Measurements from ENCODE around the gene STX10.

STX10 gene

DNA sequence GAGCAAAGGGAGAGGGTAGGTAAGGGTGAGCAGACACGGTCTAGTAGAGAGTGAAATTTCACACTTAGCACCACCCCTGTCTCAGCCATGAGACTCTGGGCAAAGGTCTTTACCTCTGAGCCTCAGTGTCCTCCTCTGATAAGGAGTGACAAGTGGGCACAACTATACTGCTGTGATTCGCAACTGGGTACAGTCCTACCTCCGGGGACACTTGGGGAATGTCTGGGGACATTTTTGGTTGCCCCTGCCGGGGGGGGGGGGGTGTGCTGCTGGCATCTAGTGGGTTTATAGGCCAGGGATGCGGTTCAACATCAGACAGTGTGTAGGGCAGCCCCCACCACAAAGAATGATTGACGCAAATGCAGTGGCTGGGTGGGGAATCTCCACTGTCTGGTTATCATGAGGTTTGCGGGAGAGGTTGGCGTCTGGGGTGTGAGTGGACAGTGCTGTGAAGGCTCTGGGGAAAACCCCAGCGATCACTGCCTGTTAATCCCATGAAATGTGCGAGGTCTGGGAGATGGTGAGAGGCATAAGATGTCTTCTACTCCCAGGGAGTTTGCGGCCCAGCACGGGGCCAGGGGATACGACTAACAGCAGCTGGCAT lies 27.8 kb downstream of the STX10 start:
- no peaks in the 10 kb centered on the region for H3K27me3 Mint-ChIP-seq
- H3K4me1 Mint-ChIP-seq (ENCODE audit: low read depth), result peaks cover 61% of the 10 kb centered on the region
- H3K4me3 Mint-ChIP-seq, result peak overlapping the region; percentile 57
- no peak for DNase-seq
- H3K36me3 Mint-ChIP-seq (ENCODE audit: low read depth), result peaks cover 70% of the 10 kb centered on the region
- H3K27ac Mint-ChIP-seq, result peak overlapping the region; percentile 79
- H3K9me3 Mint-ChIP-seq, result no peaks in the 10 kb centered on the region

DNA sequence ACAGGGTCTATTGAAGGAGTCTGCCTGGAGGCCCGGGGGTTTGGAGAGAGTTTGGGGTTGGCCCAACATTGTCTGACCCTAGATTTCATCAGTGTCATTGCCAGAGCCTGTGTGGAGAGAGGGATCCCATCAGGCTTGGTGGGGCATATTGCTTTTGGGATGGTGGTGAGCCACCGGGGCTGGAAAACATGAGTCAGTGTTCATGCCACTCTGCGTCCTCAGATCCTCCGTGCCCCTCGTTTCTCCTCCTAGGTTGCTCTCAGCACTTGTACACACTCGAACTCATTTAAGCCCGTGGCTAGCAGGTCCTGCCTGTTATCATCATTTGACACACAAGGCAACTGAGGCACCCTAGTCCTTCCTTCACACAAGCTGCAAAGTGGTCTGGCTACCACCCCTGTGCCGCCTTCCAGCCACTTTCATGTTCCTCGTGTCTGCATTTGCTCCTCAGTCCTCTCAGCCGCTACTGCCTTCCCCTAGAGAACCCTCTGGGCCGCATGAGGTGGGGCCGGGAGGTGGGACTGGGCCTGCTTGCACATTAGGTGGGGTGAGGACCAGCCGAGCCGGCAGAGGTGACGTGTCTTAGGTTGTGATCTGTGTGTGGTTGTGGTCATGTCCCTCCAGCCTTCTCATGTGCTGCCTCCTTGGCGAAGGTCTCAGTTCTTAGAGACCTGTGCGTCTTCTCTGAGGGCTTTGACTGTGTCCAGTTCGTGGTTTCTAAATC lies 28.5 kb downstream of the STX10 start:
- Mint-ChIP-seq H3K36me3 (ENCODE audit: low read depth) (peaks cover 72% of the 10 kb centered on the region), H3K9me3 (no peaks in the 10 kb centered on the region), H3K4me1 (ENCODE audit: low read depth) (peaks cover 60% of the 10 kb centered on the region), H3K4me3 (peak overlapping the region; percentile 57), H3K27me3 (no peaks in the 10 kb centered on the region), H3K27ac (peak overlapping the region; percentile 79)
- no peak for DNase-seq

DNA sequence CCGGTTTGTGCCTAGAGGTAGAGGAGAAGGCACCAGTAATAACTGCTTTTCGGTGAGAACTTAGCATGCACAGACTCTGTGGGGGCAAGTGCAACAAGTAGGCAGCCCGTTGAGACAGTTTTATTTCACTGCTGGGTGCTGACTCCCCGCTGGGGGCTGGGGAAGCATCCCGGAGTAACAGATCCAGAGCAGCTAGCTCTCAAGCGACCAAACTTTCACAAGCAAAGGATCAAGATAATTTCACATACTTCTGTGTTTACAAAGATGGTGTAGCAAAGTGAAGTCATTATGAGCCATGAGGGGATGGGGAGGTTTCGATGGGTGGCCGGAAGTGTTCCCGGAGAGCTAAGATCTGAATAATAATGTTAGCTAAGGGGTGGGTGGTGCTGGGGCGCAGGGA lies 29.4 kb downstream of the STX10 start:
- peaks cover 73% of the 10 kb centered on the region for H3K36me3 Mint-ChIP-seq (ENCODE audit: low read depth)
- no peaks in the 10 kb centered on the region for H3K9me3 Mint-ChIP-seq
- peak overlapping the region; percentile 79 for H3K27ac Mint-ChIP-seq
- H3K4me3 Mint-ChIP-seq, result peak overlapping the region; percentile 57
- no peak for DNase-seq
- no peaks in the 10 kb centered on the region for H3K27me3 Mint-ChIP-seq
- peaks cover 58% of the 10 kb centered on the region for H3K4me1 Mint-ChIP-seq (ENCODE audit: low read depth)

DNA sequence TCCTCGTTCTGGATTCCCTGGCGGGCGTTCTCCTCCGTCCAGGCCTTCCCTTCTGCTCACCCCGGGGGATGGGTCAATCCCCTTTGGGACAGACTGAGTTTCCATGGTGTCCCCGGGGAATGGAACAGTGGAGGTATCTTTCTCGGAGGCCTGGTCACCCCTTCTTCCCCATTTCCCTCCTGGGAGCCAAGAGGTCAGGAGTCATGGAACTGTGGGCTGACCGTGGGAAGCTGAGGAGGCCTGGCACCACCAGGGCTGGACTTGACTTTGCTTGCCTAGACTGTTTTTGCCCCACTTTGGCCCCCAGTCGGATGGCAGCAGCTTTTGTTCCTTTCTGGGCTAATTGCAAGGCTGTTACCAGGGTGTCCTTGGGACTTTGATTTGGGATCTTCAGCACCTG lies 30.1 kb downstream of the STX10 start:
- Mint-ChIP-seq H3K4me3 (peak overlapping the region; percentile 83), H3K9me3 (no peaks in the 10 kb centered on the region), H3K27ac (peak overlapping the region; percentile 87), H3K27me3 (no peaks in the 10 kb centered on the region), H3K4me1 (ENCODE audit: low read depth) (peaks cover 65% of the 10 kb centered on the region), H3K36me3 (ENCODE audit: low read depth) (peaks cover 75% of the 10 kb centered on the region)
- no peak for DNase-seq

DNA sequence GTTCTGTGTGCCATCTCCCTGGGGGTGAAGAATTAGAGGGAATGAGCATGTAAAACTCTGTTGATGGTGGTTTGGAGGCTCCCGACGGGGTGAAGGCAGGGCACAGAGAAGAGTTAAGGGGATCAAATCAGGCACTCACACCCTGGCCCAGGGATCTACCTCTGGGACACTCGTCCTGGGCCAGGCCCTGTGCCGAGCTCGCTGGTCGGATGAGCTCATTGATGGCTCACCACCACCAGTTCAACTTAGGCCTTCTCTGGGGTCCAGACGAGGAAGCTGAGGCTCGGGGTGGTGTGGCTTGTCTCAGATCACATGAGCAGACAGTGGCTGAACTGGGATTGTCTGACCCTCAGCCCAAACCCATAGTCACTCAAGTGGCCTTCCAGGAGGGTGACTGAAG lies 30.5 kb downstream of the STX10 start:
- Mint-ChIP-seq H3K36me3 (ENCODE audit: low read depth) (peaks cover 76% of the 10 kb centered on the region), H3K9me3 (no peaks in the 10 kb centered on the region), H3K4me3 (peak overlapping the region; percentile 83), H3K4me1 (ENCODE audit: low read depth) (peaks cover 69% of the 10 kb centered on the region), H3K27me3 (no peaks in the 10 kb centered on the region), H3K27ac (peak overlapping the region; percentile 87)
- no peak for DNase-seq

DNA sequence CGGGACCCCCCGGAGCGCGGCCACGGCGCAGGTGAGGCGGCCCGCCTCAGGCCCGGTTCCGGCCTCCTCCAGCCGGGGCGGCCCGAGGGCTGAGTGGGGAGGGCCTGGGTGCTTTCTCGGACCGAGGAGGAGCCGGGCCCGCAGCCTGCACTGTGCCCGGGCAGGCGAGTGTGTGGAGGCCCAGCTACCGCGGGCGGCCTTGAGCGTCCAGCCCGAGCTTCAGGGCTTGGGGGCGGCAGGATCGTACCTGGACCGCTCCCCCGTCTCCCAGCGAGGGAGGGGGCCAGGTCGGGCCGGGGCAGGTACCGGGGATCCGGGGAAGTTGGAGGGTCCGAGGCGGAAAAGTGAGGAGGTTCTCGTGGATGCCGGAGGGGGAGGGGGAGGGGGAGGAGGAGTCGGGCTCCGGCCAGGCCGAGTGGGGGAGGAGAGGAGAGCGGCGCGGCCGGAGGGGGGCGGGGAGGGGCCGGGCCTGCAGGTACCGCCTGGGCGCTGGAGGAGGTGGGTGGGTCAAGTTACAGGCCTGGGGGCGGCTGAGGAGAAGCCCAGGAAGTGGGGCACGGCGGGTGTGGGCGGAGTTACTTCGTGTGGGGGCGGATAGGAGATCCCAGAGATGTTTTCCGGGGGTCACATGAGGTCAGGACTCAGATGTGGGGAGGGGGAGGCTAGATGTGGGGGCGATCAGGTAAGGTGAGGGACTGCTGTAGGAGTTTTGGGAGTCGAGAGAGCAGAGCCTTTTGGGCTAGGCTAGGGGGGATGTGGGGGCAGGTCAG lies 31.6 kb downstream of the STX10 start:
- Mint-ChIP-seq H3K27me3 (no peaks in the 10 kb centered on the region), H3K9me3 (no peaks in the 10 kb centered on the region), H3K36me3 (ENCODE audit: low read depth) (peaks cover 76% of the 10 kb centered on the region), H3K4me1 (ENCODE audit: low read depth) (peaks cover 70% of the 10 kb centered on the region), H3K4me3 (peak overlapping the region; percentile 83), H3K27ac (peak overlapping the region; percentile 87)
- peak; percentile 54 for DNase-seq

DNA sequence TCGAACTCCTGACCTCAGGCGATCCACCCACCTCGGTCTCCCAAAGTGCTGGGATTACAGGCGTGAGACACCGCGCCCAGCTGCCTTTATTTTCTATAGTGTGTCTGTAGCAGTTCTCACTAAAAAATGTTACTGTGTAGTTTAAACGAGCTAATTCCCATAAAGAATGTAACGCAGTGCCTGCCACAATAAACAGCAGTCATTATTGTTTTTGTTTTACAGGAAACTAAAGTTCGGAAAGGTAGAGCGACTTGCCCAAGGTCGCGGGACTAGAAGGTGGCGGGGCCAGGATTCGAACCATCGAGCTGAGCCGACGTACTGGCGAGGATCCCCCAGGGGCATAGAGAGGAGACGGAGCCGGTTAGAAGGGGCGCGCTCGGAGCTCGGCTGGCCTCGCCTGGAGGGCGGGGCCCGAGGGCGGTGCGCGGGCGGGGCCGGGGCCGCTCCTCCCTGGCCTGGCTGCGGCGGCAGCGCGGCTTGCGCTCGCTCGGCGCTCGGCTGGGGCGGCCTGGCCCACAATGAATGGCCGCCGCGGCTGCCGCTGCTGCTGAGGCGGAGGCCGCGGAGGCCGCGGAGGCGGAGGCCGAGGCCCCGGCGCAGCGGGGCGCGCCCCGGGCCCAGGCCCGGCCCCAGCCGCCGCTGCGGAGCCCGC lies 32.3 kb downstream of the STX10 start, which contains the start of gene NACC1:
TSS of gene NACC1 (plus strand) at position 493 of the 652 bp plus-strand sequence. CDS start 16,944 bp downstream, outside the sequence.
- Mint-ChIP-seq H3K4me1 (ENCODE audit: low read depth) (peaks cover 64% of the 10 kb centered on the region), H3K9me3 (no peaks in the 10 kb centered on the region)
- DNase-seq, result peak; percentile 95

DNA sequence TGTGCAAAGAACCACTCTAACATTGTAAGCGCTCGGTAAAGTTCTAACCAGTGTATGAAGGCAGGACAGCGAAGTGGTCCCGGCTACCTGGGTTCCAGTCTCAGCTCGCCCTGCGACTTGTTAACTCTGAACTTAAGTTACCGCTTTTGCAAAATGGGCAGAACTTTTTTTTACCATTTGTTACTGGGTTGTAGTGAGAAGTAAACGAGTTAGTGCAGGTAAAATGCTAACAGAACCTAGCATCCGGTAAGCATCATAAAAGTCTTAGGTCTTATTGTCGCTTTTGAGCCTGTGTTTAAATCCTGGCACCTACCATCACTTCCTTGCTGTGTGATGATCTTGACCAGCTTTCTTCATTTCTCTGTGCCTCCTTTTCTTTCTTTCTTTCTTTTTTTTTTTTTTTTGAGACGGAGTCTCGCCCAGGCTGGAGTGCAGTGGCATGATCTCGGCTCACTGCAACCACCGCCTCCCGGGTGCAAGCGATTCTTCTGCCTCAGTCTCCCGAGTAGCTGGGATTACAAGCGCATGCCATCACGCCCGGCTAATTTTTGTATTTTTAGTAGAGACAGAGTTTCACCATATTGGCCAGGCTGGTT lies 32.9 kb downstream of the STX10 start:
- peaks cover 61% of the 10 kb centered on the region for H3K4me1 Mint-ChIP-seq (ENCODE audit: low read depth)
- peaks cover 74% of the 10 kb centered on the region for H3K36me3 Mint-ChIP-seq (ENCODE audit: low read depth)
- no peaks in the 10 kb centered on the region for H3K27me3 Mint-ChIP-seq
- H3K27ac Mint-ChIP-seq, result peak overlapping the region; percentile 96
- DNase-seq, result peak; percentile 52
- H3K9me3 Mint-ChIP-seq, result no peaks in the 10 kb centered on the region
- H3K4me3 Mint-ChIP-seq, result peak overlapping the region; percentile 97

More for the DNA sequence above, 32.3 kb downstream of the STX10 start, which contains the start of gene NACC1:
- peaks cover 74% of the 10 kb centered on the region for H3K36me3 Mint-ChIP-seq (ENCODE audit: low read depth)
- no peaks in the 10 kb centered on the region for H3K27me3 Mint-ChIP-seq
- H3K4me3 Mint-ChIP-seq, result peak within 1 kb of the TSS; percentile 97
- peak within 1 kb of the TSS; percentile 96 for H3K27ac Mint-ChIP-seq

DNA sequence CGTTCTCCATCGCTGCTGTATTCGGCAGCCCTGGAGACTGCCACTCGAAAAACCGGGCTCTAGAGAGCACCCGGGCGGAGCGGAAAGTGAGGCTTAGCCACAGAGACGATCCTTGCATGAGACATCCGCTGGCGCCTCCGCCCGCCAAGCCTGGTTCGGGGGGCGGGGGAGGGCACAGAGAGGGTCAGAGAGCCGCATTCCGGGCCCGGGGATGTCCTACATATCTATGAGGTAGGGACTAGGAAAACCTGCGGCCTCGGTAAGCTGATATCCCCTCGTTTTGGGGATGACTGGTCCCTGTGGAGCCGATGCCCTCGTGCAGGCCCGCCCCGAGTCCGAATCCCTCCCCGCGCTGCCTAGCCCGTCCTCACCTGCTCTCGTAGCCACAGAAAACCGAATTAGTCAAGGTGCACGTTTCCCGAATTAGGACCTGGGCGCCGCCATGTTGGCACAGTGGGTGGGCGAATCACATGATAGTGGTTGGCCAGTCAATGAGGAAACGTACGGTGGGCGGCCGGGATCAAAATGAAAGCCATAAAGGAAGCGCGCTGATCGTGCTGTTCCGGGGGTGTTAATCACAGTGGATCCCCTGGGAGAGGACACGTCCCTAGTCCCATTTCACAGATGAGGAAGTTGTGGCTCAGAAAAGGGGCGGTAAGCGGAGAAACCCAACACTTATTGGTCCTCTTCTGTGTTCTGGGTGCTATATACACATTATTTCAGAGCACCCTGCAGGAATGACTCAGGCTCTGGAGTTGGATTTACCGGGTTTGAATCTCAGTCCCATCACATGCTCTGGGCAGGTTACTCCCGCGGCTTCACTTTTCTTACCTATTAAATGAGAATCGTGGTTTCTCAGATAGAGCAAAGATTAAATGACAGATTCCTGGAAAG lies 33.6 kb downstream of the STX10 start, which contains the start of gene TRMT1:
TSS of gene TRMT1 (minus strand) at position 459 of the 894 bp plus-strand sequence. CDS start at position 118, 341 bp downstream.
- peak within 1 kb of the TSS; percentile 96 for H3K27ac Mint-ChIP-seq
- H3K9me3 Mint-ChIP-seq, result no peaks in the 10 kb centered on the region
- H3K4me3 Mint-ChIP-seq, result peak within 1 kb of the TSS; percentile 97
- H3K36me3 Mint-ChIP-seq (ENCODE audit: low read depth), result peaks cover 74% of the 10 kb centered on the region
- peaks cover 53% of the 10 kb centered on the region for H3K4me1 Mint-ChIP-seq (ENCODE audit: low read depth)
- H3K27me3 Mint-ChIP-seq, result no peaks in the 10 kb centered on the region
- peak; percentile 92 for DNase-seq

DNA sequence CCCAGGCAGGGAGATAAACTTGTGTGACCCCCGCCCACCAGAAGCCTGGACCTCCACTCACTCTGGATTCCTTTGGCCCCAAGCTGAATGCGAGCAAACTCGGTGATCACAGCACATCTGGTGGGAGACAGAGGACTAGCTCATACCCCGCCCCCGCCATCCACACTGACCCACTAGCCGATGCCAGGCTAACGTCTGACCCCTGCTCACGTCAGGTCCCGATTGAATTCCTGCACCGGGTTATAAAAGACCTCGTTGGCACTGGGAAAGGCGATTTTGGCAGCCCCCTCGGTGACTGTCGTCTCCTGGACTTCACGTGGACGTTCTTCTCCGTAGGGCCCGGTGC lies 34.3 kb downstream of the STX10 start:
- Mint-ChIP-seq H3K9me3 (no peaks in the 10 kb centered on the region), H3K4me3 (peak overlapping the region; percentile 97), H3K36me3 (ENCODE audit: low read depth) (peaks cover 71% of the 10 kb centered on the region), H3K27me3 (no peaks in the 10 kb centered on the region), H3K27ac (peak overlapping the region; percentile 96), H3K4me1 (ENCODE audit: low read depth) (peaks cover 47% of the 10 kb centered on the region)
- no peak for DNase-seq

DNA sequence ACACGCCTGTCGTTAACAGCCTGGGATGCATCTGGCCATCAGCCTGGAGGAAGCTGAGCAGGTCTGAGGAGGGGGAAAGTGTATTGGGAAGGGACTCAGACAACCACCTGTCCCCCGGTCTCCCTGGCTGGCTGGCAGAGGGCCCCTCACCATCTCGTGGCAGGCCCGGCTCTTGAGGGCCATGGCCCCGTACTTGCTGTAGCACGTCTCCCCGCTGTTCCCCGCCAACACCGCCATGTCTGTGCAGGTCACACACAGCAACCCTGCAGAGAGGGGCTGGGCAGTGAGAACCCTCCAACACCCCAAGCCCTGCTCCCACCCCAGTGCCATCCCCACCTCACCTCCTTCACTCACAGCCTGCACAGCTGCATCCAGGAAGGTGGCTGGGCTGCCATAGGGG lies 37.6 kb downstream of the STX10 start:
- Mint-ChIP-seq H3K36me3 (ENCODE audit: low read depth) (peaks cover 80% of the 10 kb centered on the region), H3K4me3 (no peak overlapping the region)

DNA sequence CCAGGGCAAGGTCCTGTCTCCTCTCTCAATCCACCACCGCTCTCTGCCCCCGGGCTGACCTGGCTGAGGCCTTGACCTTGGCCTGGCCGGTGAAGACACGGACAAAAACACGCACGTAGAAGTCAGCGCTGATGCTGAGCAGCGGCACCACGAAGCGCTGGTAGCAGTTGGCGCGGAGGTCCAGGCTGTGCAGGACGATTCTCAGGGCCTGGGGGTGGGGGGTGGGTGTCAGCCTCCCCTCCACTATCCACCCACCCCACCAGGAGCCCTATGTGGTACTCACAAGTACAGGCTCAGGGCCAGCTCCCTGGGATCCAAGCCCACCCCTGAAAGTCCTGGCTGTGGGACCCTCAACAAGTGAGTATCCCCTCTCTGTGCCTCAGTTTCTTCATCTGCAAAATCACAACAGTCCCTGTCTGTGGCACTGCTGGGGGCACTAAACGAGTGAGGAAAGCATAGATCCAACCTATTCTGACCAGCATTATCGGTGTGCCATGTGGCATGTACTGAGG lies 40.0 kb downstream of the STX10 start:
- Mint-ChIP-seq H3K9me3 (no peaks in the 10 kb centered on the region), H3K27ac (no peak overlapping the region), H3K27me3 (no peaks in the 10 kb centered on the region), H3K4me1 (ENCODE audit: low read depth) (peaks cover 23% of the 10 kb centered on the region), H3K36me3 (ENCODE audit: low read depth) (peaks cover 78% of the 10 kb centered on the region), H3K4me3 (no peak overlapping the region)
- DNase-seq, result no peak

More for the DNA sequence above, 37.6 kb downstream of the STX10 start:
- DNase-seq, result no peak
- H3K27me3 Mint-ChIP-seq, result no peaks in the 10 kb centered on the region
- H3K4me1 Mint-ChIP-seq (ENCODE audit: low read depth), result peaks cover 23% of the 10 kb centered on the region
- H3K9me3 Mint-ChIP-seq, result no peaks in the 10 kb centered on the region
- no peak overlapping the region for H3K27ac Mint-ChIP-seq

Measured in activated T-cell treated with anti-CD3 and anti-CD28 coated beads, Interleukin-2, amount 50 U/mL, for 24 hours (primary cell).